Stimulated activated CD8-positive, alpha-beta memory T cell treated with anti-CD3 and anti-CD28 coated beads, Interleukin-4, amount 100 ng/mL, for 48 hours (primary cell): ENCODE results near the gene RPL13A.
A peak's percentile ranks its signal among the peaks of the same experiment; 100 is the strongest.

Experiments
- DNase-seq: peaks from one replicate; pipeline ENCODE4 v3.0.0-alpha.2; 2020

Gene RPL13A

DNA sequence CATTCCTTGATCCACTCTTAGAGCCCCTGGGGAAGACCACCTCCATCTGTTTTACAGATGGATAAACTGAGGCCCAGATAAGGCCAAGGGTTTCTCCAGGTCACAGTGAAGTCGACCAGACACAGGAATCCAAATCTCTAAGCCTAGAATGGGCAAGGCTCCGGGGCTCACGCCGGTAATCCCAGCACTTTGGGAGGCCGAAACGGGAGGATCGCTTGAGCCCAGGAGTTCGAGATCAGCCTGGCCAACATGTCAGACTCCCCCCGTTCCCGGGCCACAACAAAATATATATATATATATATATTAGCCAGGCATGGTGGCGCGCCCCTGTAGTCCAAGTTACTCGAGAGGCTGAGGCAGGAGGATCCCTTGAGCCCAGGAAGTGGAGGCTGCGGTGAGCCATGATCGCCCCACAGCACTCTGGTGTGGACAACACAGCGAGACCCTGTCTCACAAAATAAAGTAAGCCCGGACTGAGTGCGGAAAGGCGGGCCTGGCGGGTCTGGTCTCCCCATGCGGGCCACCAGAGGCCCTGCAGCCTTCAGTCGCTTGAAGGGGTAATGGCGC is 615 bp upstream of the RPL13A start:
- no peak for DNase-seq

DNA sequence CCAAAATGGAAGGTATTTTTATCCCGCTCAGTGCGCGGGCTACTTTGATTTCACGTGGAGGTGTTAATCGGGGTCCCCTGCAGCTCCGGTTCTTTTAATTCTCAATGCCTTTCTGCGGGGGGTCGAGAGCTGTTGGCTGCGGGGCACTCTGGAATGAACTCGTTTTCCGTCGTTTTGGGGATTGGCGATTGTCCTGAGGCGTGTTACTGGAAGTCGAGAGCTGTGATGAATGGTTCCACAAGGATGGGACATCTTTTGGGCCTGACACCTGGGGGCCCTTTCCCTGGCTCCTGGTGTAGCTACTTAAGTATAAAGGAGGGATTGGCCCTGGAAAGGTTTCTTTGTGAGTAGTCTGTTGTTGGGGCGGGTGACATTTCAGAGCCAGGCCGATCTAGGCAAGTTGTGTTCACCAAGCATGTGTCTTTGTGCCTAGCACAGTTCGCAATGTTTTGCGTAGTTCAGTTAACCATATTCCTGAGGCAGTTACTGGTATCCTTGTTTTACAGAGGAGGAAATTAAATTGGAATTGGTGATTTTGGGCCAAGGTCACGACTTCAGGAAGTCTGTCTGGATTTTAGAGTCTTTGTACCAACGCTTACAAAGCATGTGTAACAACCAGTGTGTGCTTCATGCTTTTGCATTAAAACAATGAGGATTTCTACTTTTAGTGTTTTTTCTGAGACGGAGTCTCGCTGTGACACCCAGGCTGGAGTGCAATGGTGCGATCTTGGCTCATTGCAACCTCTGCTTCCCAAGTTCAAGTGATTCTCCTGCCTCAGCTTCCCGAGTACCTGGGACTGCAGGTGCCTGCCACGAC is 846 bp downstream of the RPL13A start:
- peak; percentile 61 for DNase-seq

DNA sequence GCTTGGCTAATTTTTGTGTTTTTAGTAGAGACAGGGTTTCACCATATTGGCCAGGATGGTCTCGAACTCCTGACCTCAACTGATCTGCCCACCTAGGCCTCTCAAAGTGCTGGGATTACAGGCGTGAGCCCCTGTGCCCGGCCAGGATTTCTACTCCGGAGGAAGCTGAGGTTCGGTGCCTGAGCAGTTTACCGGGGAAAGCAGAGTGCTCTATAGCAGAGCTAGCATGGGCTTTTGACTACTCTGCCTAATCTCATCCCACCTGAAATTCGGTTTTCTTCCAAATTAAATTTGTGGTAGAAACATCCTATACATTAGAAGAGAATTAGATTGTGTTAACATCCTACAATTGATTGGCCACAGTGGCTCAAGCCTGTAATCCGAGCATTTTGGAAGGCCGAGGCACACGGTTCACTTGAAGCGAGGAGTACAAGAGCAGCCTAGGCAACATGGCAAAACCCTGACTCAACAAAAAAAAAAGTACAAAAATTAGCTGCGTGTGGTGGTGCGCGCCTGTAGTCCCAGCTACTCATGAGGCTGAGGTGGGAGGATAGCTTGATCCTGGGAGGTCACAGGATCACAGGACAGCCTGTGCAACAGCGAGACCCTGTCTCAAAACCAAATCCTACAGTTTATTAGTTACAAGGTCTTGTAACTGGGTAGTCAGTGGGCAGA is 1.6 kb downstream of the RPL13A start:
- peak; percentile 46 for DNase-seq

DNA sequence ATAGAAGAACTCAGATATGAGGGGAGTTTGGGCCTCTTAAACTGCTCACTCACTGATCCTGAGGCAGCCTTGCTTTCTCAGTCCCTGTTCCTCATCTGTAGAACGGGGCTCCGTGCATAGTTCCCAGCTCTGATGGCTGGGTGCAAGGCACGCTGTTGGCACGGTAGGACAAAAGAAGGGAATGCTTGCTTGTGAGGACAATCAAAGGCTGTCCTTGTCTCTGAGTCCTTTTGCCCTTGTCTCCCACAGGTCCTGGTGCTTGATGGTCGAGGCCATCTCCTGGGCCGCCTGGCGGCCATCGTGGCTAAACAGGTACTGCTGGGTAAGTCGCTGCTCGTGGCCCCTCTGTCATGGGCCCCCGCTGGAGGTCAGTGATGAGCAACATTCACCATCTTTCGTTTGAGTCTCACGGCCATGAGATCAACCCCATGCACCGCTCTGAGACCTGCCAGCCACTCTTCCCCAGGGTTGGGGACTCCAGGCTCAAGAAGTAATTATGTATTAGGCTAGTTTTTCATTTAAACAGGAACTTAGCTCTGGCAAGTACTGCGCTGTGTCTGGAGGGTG is 2.3 kb downstream of the RPL13A start:
- peak; percentile 64 for DNase-seq

DNA sequence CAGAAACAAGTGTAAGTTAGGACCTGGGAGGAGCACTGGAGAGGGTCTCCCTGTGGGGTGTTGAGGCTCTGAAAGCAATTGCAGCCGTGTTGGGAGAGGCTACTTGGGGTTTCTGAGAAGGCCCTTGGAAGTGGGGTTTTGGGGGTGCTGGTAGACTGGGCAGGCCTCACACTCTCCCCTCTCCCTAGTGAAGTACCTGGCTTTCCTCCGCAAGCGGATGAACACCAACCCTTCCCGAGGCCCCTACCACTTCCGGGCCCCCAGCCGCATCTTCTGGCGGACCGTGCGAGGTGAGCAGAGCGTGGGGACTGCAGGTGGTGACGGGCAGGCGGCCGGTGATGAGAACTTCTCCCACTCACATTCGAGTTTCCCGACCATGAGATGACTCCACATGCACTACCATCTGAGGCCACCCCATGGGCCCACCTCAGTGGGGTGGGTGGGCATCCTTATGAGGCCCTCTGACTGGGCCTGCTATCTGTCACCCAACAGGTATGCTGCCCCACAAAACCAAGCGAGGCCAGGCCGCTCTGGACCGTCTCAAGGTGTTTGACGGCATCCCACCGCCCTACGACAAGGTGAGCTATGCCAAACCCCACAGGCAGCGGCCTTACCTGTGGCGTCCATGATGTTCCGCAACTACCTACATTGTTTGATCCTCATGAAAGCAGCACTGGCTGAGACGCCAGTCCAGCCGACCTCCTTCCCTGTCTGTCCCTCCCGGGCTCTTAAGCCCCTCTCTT is 3.0 kb downstream of the RPL13A start:
- DNase-seq = peak; percentile 43

DNA sequence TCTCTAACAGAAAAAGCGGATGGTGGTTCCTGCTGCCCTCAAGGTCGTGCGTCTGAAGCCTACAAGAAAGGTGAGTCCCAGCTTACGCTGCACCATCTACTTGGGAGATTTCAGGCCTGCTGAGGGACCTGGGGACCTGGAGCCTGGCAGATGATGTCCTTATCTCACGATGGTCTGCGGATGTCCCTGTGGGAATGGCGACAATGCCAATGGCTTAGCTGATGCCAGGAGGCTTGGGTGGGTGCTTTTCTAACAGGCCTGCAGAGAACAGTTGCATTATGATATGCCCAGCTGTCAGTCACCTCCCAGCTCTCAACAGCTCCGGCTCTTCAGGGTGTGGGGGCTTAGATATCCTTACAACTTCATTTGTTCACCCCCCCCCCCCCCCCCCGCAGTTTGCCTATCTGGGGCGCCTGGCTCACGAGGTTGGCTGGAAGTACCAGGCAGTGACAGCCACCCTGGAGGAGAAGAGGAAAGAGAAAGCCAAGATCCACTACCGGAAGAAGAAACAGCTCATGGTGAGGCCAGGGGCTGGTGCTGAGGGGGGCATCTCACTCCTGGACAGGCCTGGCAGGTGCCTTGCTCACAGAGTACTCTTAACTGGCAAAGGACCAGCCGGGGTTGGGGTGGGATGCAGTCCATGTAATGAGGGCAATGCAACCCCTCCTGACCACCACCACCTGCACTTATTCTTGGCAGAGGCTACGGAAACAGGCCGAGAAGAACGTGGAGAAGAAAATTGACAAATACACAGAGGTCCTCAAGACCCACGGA is 3.8 kb downstream of the RPL13A start:
- DNase-seq = peak; percentile 40

DNA sequence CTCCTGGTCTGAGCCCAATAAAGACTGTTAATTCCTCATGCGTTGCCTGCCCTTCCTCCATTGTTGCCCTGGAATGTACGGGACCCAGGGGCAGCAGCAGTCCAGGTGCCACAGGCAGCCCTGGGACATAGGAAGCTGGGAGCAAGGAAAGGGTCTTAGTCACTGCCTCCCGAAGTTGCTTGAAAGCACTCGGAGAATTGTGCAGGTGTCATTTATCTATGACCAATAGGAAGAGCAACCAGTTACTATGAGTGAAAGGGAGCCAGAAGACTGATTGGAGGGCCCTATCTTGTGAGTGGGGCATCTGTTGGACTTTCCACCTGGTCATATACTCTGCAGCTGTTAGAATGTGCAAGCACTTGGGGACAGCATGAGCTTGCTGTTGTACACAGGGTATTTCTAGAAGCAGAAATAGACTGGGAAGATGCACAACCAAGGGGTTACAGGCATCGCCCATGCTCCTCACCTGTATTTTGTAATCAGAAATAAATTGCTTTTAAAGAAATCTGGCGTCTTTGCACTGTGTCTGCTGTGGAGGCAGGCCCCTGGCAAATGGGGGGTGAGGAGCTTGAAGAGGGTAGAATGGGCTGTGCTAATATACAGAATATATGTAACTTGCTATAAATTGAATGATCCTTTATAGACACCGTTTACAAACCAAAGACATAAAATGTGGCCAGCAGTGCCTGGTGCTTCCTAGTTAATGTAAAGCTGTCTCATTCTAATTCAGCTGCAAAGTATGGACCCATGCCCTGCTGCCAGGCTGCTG is 4.6 kb downstream of the RPL13A start:
- DNase-seq = peak; percentile 44

DNA sequence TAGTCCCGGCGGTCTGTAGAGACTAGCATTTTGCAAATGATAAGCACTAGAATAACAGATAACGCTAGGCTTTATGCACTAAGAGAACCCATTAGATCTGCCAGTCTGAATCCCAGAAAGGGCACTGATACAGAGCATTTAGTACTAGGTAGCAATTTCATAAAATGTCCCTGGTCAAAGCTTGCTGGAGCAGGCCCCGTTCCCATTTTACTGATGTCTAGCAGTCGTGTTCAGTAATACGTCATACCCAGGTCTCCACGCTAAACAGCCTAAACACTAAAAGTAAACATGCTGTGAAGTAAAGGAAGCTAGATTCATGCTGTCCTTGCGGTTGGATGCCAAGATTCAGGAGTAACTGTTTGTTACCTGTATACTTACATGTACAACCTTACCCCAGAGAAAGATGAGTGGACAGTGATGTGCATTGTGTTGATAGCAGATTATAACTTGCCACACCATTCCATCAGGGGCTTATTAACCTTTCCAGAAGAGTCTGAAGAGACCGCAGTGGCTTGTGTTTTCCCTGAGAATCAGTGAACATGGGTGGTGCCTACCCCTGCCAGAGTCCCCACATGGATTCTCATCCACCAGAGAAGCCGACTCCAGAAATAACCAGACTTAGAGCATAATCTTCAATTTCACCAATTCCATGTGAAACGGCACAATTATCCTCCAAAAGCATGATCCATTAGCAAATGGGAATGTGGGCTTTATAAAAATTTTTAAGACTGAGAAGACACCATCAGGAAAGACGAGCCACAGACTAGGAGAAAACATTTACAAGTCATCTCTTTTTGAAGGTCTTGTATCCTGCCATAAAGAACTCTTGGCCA is 5.4 kb downstream of the RPL13A start:
- peak; percentile 67 for DNase-seq

DNA sequence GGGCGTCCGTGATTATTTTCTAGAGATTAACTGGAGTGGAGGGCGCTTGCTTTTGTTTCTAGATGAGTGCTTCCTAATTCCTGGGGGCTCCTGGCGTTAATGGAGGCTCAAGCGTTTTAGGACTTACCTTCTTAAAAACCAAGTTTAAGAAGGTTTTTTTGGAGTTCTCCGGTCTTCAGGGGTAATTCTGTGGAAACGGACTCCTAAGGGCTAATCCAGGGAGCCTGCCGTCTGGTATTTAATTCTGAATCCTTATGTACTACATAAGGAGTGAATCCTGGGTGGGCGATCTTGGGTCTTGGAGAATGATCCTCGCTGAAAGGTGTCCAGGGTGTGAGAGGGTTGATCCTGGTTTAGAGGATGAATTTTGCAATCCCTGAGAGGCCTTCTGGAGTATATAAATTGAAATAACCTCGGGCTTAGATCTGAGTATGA is 9.2 kb downstream of the RPL13A start:
- DNase-seq = no peak

DNA sequence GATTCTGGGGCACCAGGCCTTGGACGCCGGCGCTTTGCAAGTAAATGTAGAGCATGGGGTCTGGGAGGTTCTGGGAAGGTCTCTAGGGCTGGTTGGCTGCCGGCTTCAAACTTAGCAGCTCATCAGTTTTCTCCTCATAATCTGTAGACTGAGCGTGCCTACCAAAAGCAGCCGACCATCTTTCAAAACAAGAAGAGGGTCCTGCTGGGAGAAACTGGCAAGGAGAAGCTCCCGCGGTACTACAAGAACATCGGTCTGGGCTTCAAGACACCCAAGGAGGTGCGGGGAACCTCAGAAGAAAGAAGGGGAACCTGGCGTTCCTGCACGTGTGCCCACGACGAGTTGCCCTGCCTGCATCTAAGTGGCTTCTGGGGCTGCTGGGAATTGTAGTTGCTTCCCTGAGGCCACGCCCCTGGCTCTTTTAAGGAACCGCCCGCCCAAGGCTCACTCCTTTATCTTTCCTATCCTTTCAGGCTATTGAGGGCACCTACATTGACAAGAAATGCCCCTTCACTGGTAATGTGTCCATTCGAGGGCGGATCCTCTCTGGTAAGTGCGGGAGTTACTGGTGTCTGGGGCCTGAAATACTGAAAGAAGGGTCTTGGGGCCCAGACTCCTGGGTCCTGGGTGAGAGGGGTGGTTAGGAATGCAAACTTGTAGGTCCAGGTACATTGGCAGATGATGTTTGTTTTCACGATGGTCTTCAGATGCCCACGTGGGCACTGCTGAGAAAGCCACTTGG is 9.8 kb downstream of the RPL13A start:
- peak; percentile 82 for DNase-seq

DNA sequence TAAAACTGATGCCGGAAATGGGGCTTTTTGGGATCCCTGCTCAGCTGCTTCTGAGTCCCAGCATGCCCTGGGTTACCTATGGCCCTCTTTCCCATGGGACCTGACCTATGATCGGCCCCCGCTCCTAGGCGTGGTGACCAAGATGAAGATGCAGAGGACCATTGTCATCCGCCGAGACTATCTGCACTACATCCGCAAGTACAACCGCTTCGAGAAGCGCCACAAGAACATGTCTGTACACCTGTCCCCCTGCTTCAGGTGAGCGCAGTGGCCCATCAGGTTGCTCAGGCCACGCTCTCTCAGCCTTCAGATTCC is 10.3 kb downstream of the RPL13A start:
- peak; percentile 37 for DNase-seq

DNA sequence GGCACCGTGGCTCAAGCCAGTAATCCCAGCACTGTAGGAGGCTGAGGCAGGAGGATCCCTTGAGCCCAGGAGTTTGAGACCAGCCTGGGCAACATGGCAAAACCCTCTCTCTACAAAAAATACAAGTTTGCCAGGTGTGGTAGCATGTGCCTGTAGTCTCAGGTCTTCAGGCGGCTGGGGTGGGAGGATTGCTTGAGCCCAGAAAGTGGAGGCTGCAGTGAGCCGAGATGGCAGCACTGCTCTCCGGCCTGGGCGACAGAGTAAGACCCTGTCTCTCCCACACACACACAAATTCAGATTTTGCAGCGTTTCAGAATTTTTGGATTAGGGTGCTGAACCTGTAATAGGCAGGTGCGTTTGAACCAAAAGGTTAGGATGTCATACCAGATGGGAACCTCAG is 11.1 kb downstream of the RPL13A start:
- no peak for DNase-seq

DNA sequence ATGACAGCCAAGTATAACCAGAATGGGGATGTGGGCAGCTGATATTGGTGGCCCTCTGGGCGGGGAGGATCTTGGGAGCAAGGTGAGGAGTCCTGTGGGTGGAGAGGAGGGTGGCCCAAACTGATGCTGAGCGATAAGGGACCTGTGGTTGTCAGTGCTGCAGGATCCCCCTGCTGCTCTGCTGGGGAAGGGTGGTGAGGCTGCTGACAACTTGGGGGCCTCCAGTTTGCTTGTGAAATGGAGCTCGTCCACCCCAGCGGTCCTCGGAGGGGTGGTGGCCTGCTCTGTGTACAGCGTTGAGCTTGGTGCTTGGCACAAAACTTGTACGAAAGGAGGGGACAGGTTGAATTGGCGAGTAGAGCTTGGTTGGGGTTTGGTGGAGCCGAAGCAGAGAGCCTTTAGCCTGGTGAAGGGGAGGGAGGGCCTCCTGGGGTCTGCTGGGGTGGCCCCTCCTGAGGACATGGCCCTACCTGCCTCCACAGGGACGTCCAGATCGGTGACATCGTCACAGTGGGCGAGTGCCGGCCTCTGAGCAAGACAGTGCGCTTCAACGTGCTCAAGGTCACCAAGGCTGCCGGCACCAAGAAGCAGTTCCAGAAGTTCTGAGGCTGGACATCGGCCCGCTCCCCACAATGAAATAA is 11.7 kb downstream of the RPL13A start:
- DNase-seq = peak; percentile 56

DNA sequence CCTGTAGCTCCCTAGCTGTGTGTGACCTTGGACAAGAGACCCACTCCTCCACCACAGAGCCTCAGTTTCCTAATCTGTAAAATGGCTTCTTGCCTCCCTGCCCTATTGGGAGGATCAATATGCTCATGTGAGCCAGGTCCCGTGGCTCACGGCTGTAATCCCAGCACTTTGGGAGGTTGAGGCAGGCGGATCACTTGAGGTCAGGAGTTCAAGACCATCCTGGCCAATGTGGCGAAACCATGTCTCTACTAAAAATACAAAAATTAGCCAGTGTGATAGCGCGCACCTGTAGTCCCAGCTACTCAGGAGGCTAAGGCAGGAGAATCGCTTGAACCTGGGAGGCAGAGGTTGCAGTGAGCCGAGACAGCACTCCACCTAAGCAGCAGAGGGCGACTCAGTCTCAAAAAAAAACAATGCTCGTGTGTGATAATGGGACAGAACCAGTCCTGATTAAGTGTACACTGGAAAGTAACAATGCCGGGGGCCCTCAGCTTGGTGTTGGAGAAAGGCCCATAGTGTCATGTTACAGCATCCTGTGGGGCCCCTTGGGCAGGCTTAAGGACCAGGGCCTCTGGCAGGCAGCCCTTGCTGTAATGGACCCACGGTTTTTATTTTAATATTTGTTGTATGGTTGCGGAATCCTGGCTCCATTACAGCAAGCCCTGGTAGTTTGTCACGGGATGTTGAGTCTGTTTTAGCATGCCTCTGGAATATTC is 15.6 kb downstream of the RPL13A start:
- peak; percentile 56 for DNase-seq

DNA sequence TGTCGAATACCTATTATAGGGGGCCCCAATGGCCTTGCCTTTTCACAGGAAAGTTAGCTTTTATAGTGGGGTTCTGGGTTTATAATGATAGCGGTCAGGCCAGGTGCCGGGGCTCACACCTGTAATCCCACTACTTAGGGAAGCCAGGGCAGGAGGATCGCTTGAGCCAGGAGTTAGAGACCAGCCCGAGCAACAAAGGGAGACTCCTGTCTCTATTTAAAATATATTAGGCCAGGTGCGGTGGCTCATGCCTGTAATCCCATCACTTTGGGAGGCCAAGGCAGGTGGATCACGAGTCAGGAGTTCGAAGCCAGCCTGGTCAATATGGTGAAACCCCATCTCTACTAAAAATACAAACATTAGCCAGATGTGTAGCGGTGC is 16.2 kb downstream of the RPL13A start:
- no peak for DNase-seq

DNA sequence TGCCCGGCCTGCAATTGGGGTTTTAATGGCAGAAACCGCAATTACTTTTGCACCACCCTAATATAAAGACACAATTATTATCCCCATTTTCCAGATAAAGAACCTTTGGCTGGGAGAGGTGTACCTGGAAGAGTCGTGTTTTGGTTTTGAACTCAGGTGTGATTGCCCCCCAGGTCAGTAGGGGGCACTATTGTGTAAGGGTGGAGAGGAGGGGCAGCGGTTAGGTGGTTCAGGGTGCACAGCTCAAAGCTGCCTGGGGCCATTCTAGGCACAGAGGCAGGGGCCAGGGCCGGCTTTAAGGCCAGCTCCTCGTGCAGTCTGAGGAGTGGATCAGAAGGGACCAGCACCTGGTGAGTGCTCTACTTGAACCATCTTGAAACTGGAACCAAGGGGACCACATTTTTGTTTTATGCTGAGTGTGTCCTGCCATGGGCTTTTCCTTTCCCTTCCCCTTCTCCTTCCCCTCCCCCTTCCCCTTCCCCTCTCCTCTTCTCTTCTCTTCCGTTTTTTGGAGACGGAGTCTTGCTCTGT is 19.2 kb downstream of the RPL13A start:
- DNase-seq = peak; percentile 88

DNA sequence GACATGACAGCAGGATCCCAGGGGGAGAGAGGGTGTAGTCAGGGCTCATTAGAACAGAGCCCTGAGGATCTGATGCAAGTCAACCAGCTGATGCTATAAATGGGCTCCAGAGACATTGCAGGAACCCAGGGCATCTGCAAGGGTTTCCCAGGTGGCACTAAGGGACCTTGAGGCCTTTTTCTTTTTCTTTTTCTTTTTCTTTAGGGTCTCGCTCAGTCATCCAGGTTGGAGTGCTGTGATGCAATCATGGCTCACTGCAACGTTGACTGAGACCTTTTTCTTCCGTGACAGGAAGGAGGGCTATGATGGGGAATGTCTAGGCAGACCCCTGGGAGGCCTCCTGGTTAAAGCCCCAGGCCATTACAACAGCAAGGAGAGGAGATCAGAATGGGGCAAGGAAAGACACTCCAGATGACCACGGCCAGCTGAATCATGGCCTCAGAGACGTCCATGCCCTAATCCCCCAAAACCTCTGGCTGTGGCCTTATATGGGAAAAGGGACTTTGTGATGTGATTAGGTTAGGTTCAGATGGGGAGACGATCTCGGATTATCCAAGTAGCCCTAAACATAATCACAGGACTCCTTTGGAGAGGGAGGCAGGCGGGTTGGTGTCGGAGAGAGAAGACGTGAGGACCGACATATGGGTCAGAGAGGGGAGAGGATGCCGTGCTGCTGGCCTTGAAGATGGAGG is 20.5 kb downstream of the RPL13A start:
- DNase-seq = no peak
